Measurements from ENCODE around the gene PTPRCAP.

The PTPRCAP gene

GRCh38 chr11:67395555-67396258 lies 41.8 kb downstream of the PTPRCAP start:
- Histone ChIP-seq H3K4me3 (ENCODE audit: low read length in 2 of 2) (no peak overlapping the region), H3K27ac (ENCODE audit: low read depth in 2 of 2, low read length in 2 of 2) (no peak overlapping the region), H3K36me3 (ENCODE audit: control insufficient read depth in 2 of 2, insufficient read depth in 2 of 2, low read length in 2 of 2) (peaks cover 24 to 29% of the 10 kb centered on the region in 2 donors), H3K9me3 (ENCODE audit: control insufficient read depth in 2 of 2, low read length in 2 of 2) (no peaks in the 10 kb centered on the region), H3K9ac (ENCODE audit: low read depth in 1 of 2, low read length in 2 of 2) (no peak overlapping the region), H3K4me1 (ENCODE audit: control insufficient read depth in 2 of 2, insufficient read depth in 2 of 2, low read length in 2 of 2) (peaks cover 20 to 24% of the 10 kb centered on the region in 2 donors), H3K27me3 (ENCODE audit: control insufficient read depth in 2 of 2, insufficient read depth in 2 of 2, low read length in 2 of 2) (no peaks in the 10 kb centered on the region)

GRCh38 chr11:67393990-67394389 lies 43.5 kb downstream of the PTPRCAP start:
- no peak overlapping the region for H3K9ac ChIP-seq (ENCODE audit: low read depth in 1 of 2, low read length in 2 of 2)
- no peak overlapping the region for H3K27ac ChIP-seq (ENCODE audit: low read depth in 2 of 2, low read length in 2 of 2)
- peaks cover 19 to 21% of the 10 kb centered on the region in 2 donors for H3K4me1 ChIP-seq (ENCODE audit: control insufficient read depth in 2 of 2, insufficient read depth in 2 of 2, low read length in 2 of 2)
- H3K9me3 ChIP-seq (ENCODE audit: control insufficient read depth in 2 of 2, low read length in 2 of 2) = no peaks in the 10 kb centered on the region
- H3K4me3 ChIP-seq (ENCODE audit: low read length in 2 of 2) = no peak overlapping the region
- H3K27me3 ChIP-seq (ENCODE audit: control insufficient read depth in 2 of 2, insufficient read depth in 2 of 2, low read length in 2 of 2) = no peaks in the 10 kb centered on the region
- H3K36me3 ChIP-seq (ENCODE audit: control insufficient read depth in 2 of 2, insufficient read depth in 2 of 2, low read length in 2 of 2) = peaks cover 18 to 20% of the 10 kb centered on the region in 2 donors

- Histone ChIP-seq H3K36me3 (ENCODE audit: control insufficient read depth in 2 of 2, insufficient read depth in 2 of 2, low read length in 2 of 2) (peaks cover 13 to 15% of the 10 kb centered on the region in 2 donors), H3K27ac (ENCODE audit: low read depth in 2 of 2, low read length in 2 of 2) (no peak overlapping the region), H3K4me3 (ENCODE audit: low read length in 2 of 2) (no peak overlapping the region), H3K4me1 (ENCODE audit: control insufficient read depth in 2 of 2, insufficient read depth in 2 of 2, low read length in 2 of 2) (peaks cover 19 to 21% of the 10 kb centered on the region in 2 donors), H3K9me3 (ENCODE audit: control insufficient read depth in 2 of 2, low read length in 2 of 2) (no peaks in the 10 kb centered on the region), H3K27me3 (ENCODE audit: control insufficient read depth in 2 of 2, insufficient read depth in 2 of 2, low read length in 2 of 2) (no peaks in the 10 kb centered on the region), H3K9ac (ENCODE audit: low read depth in 1 of 2, low read length in 2 of 2) (no peak overlapping the region)
Measured at GRCh38 chr11:67393437-67393836, 44.0 kb downstream of the PTPRCAP start.

GRCh38 chr11:67392183-67392715 lies 45.2 kb downstream of the PTPRCAP start:
- H3K4me3 ChIP-seq (ENCODE audit: low read length in 2 of 2) = peak overlapping the region; percentile 82 to 98
- H3K27ac ChIP-seq (ENCODE audit: low read depth in 2 of 2, low read length in 2 of 2) = peak overlapping the region; percentile 58 to 88
- H3K36me3 ChIP-seq (ENCODE audit: control insufficient read depth in 2 of 2, insufficient read depth in 2 of 2, low read length in 2 of 2) = peaks cover under 1 to 3% of the 10 kb centered on the region in 2 donors
- H3K27me3 ChIP-seq (ENCODE audit: control insufficient read depth in 2 of 2, insufficient read depth in 2 of 2, low read length in 2 of 2) = no peaks in the 10 kb centered on the region
- no peaks in the 10 kb centered on the region for H3K9me3 ChIP-seq (ENCODE audit: control insufficient read depth in 2 of 2, low read length in 2 of 2)
- peak overlapping the region; percentile 70 for H3K9ac ChIP-seq (ENCODE audit: low read depth in 1 of 2, low read length in 2 of 2)
- H3K4me1 ChIP-seq (ENCODE audit: control insufficient read depth in 2 of 2, insufficient read depth in 2 of 2, low read length in 2 of 2) = peaks cover 17 to 21% of the 10 kb centered on the region in 2 donors

- no peaks in the 10 kb centered on the region for H3K27me3 ChIP-seq (ENCODE audit: control insufficient read depth in 2 of 2, insufficient read depth in 2 of 2, low read length in 2 of 2)
- H3K9ac ChIP-seq (ENCODE audit: low read depth in 1 of 2, low read length in 2 of 2) = peak within 1 kb of the TSS; percentile 84 to 92
- H3K4me1 ChIP-seq (ENCODE audit: control insufficient read depth in 2 of 2, insufficient read depth in 2 of 2, low read length in 2 of 2) = peaks cover 16 to 21% of the 10 kb centered on the region in 2 donors
- H3K4me3 ChIP-seq (ENCODE audit: low read length in 2 of 2) = peak within 1 kb of the TSS; percentile 94 to 98
- H3K36me3 ChIP-seq (ENCODE audit: control insufficient read depth in 2 of 2, insufficient read depth in 2 of 2, low read length in 2 of 2) = peaks cover 0 to 3% of the 10 kb centered on the region in 2 donors
- peak within 1 kb of the TSS; percentile 86 to 88 for H3K27ac ChIP-seq (ENCODE audit: low read depth in 2 of 2, low read length in 2 of 2)
- H3K9me3 ChIP-seq (ENCODE audit: control insufficient read depth in 2 of 2, low read length in 2 of 2) = no peaks in the 10 kb centered on the region
Measured at GRCh38 chr11:67391304-67392182, 45.9 kb downstream of the PTPRCAP start, which contains the start of gene RAD9A. Gene RAD9A, plus strand, starts transcription at chr11:67391986. Its CDS starts 59 bp downstream, at chr11:67392045.

- H3K27me3 ChIP-seq (ENCODE audit: control insufficient read depth in 2 of 2, insufficient read depth in 2 of 2, low read length in 2 of 2) = no peaks in the 10 kb centered on the region
- no peaks in the 10 kb centered on the region for H3K9me3 ChIP-seq (ENCODE audit: control insufficient read depth in 2 of 2, low read length in 2 of 2)
- H3K36me3 ChIP-seq (ENCODE audit: control insufficient read depth in 2 of 2, insufficient read depth in 2 of 2, low read length in 2 of 2) = peaks cover 0 to 3% of the 10 kb centered on the region in 2 donors
- peak overlapping the region; percentile 86 to 88 for H3K27ac ChIP-seq (ENCODE audit: low read depth in 2 of 2, low read length in 2 of 2)
- peak overlapping the region; percentile 84 to 92 for H3K9ac ChIP-seq (ENCODE audit: low read depth in 1 of 2, low read length in 2 of 2)
- H3K4me3 ChIP-seq (ENCODE audit: low read length in 2 of 2) = peak overlapping the region; percentile 94 to 98
- peaks cover 16 to 21% of the 10 kb centered on the region in 2 donors for H3K4me1 ChIP-seq (ENCODE audit: control insufficient read depth in 2 of 2, insufficient read depth in 2 of 2, low read length in 2 of 2)
Measured at GRCh38 chr11:67390947-67391303, 46.6 kb downstream of the PTPRCAP start.

- H3K27ac ChIP-seq (ENCODE audit: low read depth in 2 of 2, low read length in 2 of 2) = no peak overlapping the region
- H3K9me3 ChIP-seq (ENCODE audit: control insufficient read depth in 2 of 2, low read length in 2 of 2) = no peaks in the 10 kb centered on the region
- H3K4me1 ChIP-seq (ENCODE audit: control insufficient read depth in 2 of 2, insufficient read depth in 2 of 2, low read length in 2 of 2) = peaks cover 16 to 21% of the 10 kb centered on the region in 2 donors
- peak overlapping the region in 1 of 2 donors; percentile 14 for H3K9ac ChIP-seq (ENCODE audit: low read depth in 1 of 2, low read length in 2 of 2)
- H3K27me3 ChIP-seq (ENCODE audit: control insufficient read depth in 2 of 2, insufficient read depth in 2 of 2, low read length in 2 of 2) = no peaks in the 10 kb centered on the region
- peaks cover 0 to 3% of the 10 kb centered on the region in 2 donors for H3K36me3 ChIP-seq (ENCODE audit: control insufficient read depth in 2 of 2, insufficient read depth in 2 of 2, low read length in 2 of 2)
- H3K4me3 ChIP-seq (ENCODE audit: low read length in 2 of 2) = no peak overlapping the region
Measured at GRCh38 chr11:67389477-67389876, 48.0 kb downstream of the PTPRCAP start.

- no peak overlapping the region for H3K27ac ChIP-seq (ENCODE audit: low read depth in 2 of 2, low read length in 2 of 2)
- no peak overlapping the region for H3K4me3 ChIP-seq (ENCODE audit: low read length in 2 of 2)
- no peaks in the 10 kb centered on the region for H3K27me3 ChIP-seq (ENCODE audit: control insufficient read depth in 2 of 2, insufficient read depth in 2 of 2, low read length in 2 of 2)
- peaks cover 13 to 19% of the 10 kb centered on the region in 2 donors for H3K4me1 ChIP-seq (ENCODE audit: control insufficient read depth in 2 of 2, insufficient read depth in 2 of 2, low read length in 2 of 2)
- no peaks in the 10 kb centered on the region for H3K9me3 ChIP-seq (ENCODE audit: control insufficient read depth in 2 of 2, low read length in 2 of 2)
- H3K36me3 ChIP-seq (ENCODE audit: control insufficient read depth in 2 of 2, insufficient read depth in 2 of 2, low read length in 2 of 2) = no peaks in the 10 kb centered on the region
- H3K9ac ChIP-seq (ENCODE audit: low read depth in 1 of 2, low read length in 2 of 2) = no peak overlapping the region
Measured at GRCh38 chr11:67387518-67387917, 50.0 kb downstream of the PTPRCAP start.

GRCh38 chr11:67387069-67387468 lies 50.4 kb downstream of the PTPRCAP start:
- Histone ChIP-seq H3K36me3 (ENCODE audit: control insufficient read depth in 2 of 2, insufficient read depth in 2 of 2, low read length in 2 of 2) (no peaks in the 10 kb centered on the region), H3K4me3 (ENCODE audit: low read length in 2 of 2) (no peak overlapping the region), H3K9ac (ENCODE audit: low read depth in 1 of 2, low read length in 2 of 2) (no peak overlapping the region), H3K9me3 (ENCODE audit: control insufficient read depth in 2 of 2, low read length in 2 of 2) (no peaks in the 10 kb centered on the region), H3K27ac (ENCODE audit: low read depth in 2 of 2, low read length in 2 of 2) (no peak overlapping the region), H3K4me1 (ENCODE audit: control insufficient read depth in 2 of 2, insufficient read depth in 2 of 2, low read length in 2 of 2) (peaks cover 13 to 21% of the 10 kb centered on the region in 2 donors), H3K27me3 (ENCODE audit: control insufficient read depth in 2 of 2, insufficient read depth in 2 of 2, low read length in 2 of 2) (no peaks in the 10 kb centered on the region)
